Natural killer cell (primary cell): Measurements from ENCODE around the gene SYNGR1. TPM values are rescaled to one million over a fixed set of nuclear protein-coding genes. Genes with fewer than 3 reads are reported as not detected.
"Not testable (repeated sequence)": the region's sequence is repeated elsewhere in the genome, so short reads cannot be mapped to it uniquely, and the experiment has no call there.

Experiments
- ATAC-seq, 3 donors: fragments of 150-1000 bp in 2 of 3; fragments of 200-7000 bp in 1 of 3; cut with Tn5 transposase; 1 replicate in 1 of 3; 2 replicates in 2 of 3; pipeline ENCODE4 v1.10.0; 2021; ENCODE audit warnings: mild to moderate bottlenecking in 2 of 3, moderate library complexity in 2 of 3
- DNase-seq, 2 donors: peaks; one replicate each; pipeline versions ENCODE4 v3.0.0 to v3.0.0-alpha.2; 2013 to 2021; ENCODE audit warnings: mixed read lengths in 1 of 2
- H3K27ac ChIP-seq: one replicate; pipeline ENCODE4 v1.5.1; 2013; ENCODE audit warnings: mild to moderate bottlenecking, low read length
- H3K27me3 ChIP-seq: one replicate; pipeline ENCODE4 v1.6.1; 2013; ENCODE audit warnings: low read length; ENCODE audit not compliant: control insufficient read depth, insufficient read depth
- H3K36me3 ChIP-seq: one replicate; pipeline ENCODE4 v1.6.1; 2013; ENCODE audit warnings: low read length; ENCODE audit not compliant: control insufficient read depth, insufficient read depth
- H3K4me1 ChIP-seq: one replicate; pipeline ENCODE4 v1.6.1; 2013; ENCODE audit warnings: low read length; ENCODE audit not compliant: control insufficient read depth, insufficient read depth
- H3K4me3 ChIP-seq: one replicate; pipeline ENCODE4 v1.5.1; 2013; ENCODE audit warnings: low read length
- H3K9me3 ChIP-seq: one replicate; pipeline ENCODE4 v1.6.1; 2013; ENCODE audit warnings: low read length; ENCODE audit not compliant: control insufficient read depth, insufficient read depth
- H3K27ac Mint-ChIP-seq, 2 donors: one replicate each; pipeline ENCODE4 v1.8.0; 2022; ENCODE audit warnings: mild to moderate bottlenecking in 2 of 2, mixed read lengths in 2 of 2, moderate library complexity in 1 of 2
- H3K27me3 Mint-ChIP-seq, 2 donors: one replicate each; pipeline ENCODE4 v1.8.0; 2022; ENCODE audit warnings: low read depth in 2 of 2, mixed read lengths in 2 of 2
- H3K36me3 Mint-ChIP-seq: one replicate; pipeline ENCODE4 v1.8.0; 2022; ENCODE audit warnings: mixed read lengths
- H3K4me1 Mint-ChIP-seq, 2 donors: one replicate each; pipeline ENCODE4 v1.8.0; 2022; ENCODE audit warnings: mixed read lengths in 2 of 2
- H3K4me3 Mint-ChIP-seq: one replicate; pipeline ENCODE4 v1.8.0; 2022; ENCODE audit warnings: mild to moderate bottlenecking, moderate library complexity, mixed read lengths
- H3K9me3 Mint-ChIP-seq, 2 donors: one replicate each; pipeline ENCODE4 v1.8.0; 2022; ENCODE audit warnings: mixed read lengths in 2 of 2
- WGBS: methylation state at CpG from one replicate; pipeline ENCODE4 v1.1.7; 2013; ENCODE audit warnings: missing lambda C conversion rate; ENCODE audit not compliant: insufficient coverage; 5-methylcytosine and 5-hydroxymethylcytosine counted together
- intact Hi-C: fragments of 100-400 bp; cut with micrococcal nuclease; formaldehyde crosslinking; loops from one replicate; pipeline ENCODE4 v1.14.2; 2022
- total RNA-seq, 4 donors: library from RNA; stranded (reverse); fragments of 120-200 nt in 1 of 4; gene quantifications; one replicate each; pipeline versions ENCODE4 v1.2.3 to v1.2.4, GENCODE V29; 2013 to 2022
- TF ChIP-seq, protein P1 (sequence below): fragments of 200-600 bp; IDR thresholded peaks from one replicate; pipeline ENCODE4 v1.8.0; 2022; ENCODE audit warnings: antibody characterized with exemption

Gene SYNGR1
- total RNA-seq, 3 donors from 2014 or later (not counting 1 experiment from before 2014, with no cell fraction given), result 30.3 to 35.7 (median 31.3) TPM

GRCh38 chr22:39317775-39318506, 31.9 kb upstream of the SYNGR1 start:
- no peaks in the 10 kb centered on the region for H3K27me3 ChIP-seq
- TF ChIP-seq, protein P1, sequence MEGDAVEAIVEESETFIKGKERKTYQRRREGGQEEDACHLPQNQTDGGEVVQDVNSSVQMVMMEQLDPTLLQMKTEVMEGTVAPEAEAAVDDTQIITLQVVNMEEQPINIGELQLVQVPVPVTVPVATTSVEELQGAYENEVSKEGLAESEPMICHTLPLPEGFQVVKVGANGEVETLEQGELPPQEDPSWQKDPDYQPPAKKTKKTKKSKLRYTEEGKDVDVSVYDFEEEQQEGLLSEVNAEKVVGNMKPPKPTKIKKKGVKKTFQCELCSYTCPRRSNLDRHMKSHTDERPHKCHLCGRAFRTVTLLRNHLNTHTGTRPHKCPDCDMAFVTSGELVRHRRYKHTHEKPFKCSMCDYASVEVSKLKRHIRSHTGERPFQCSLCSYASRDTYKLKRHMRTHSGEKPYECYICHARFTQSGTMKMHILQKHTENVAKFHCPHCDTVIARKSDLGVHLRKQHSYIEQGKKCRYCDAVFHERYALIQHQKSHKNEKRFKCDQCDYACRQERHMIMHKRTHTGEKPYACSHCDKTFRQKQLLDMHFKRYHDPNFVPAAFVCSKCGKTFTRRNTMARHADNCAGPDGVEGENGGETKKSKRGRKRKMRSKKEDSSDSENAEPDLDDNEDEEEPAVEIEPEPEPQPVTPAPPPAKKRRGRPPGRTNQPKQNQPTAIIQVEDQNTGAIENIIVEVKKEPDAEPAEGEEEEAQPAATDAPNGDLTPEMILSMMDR, result no peak
- no peaks in the 10 kb centered on the region for H3K9me3 ChIP-seq
- ATAC-seq, result no peak
- H3K27ac ChIP-seq, result peak overlapping the region; percentile 97
- intact Hi-C loops, result loop anchor here (2.0 to 5.0 kb wide), 3 partner anchors 211 to 451 kb away; no protein-coding TSS in a partner anchor
- peaks cover 34 to 69% of the 10 kb centered on the region in 2 donors for H3K4me1 Mint-ChIP-seq
- peak overlapping the region; percentile 99 to 100 for H3K27ac Mint-ChIP-seq
- H3K9me3 Mint-ChIP-seq, result no peaks in the 10 kb centered on the region
- H3K4me3 ChIP-seq, result peak overlapping the region; percentile 72
- H3K36me3 Mint-ChIP-seq, result no peaks in the 10 kb centered on the region
- DNase-seq, result peak in 1 of 2 donors; percentile 32
- 57% methylated on average over 7 of the region's 9 CpGs for WGBS
- peaks cover 54% of the 10 kb centered on the region for H3K36me3 ChIP-seq
- H3K27me3 Mint-ChIP-seq, result no peaks in the 10 kb centered on the region
- H3K4me3 Mint-ChIP-seq, result peak overlapping the region; percentile 99
- H3K4me1 ChIP-seq, result peaks cover 66% of the 10 kb centered on the region

GRCh38 chr22:39318507-39319283, 31.1 kb upstream of the SYNGR1 start:
- Histone ChIP-seq H3K4me3 (peak overlapping the region; percentile 72), H3K36me3 (peaks cover 46% of the 10 kb centered on the region), H3K27me3 (no peaks in the 10 kb centered on the region), H3K4me1 (peaks cover 62% of the 10 kb centered on the region), H3K27ac (peak overlapping the region; percentile 97), H3K9me3 (no peaks in the 10 kb centered on the region)
- TF ChIP-seq, protein P1, result no peak
- Mint-ChIP-seq H3K27me3 (no peaks in the 10 kb centered on the region), H3K36me3 (no peaks in the 10 kb centered on the region), H3K9me3 (no peaks in the 10 kb centered on the region), H3K4me1 (peaks cover 34 to 64% of the 10 kb centered on the region in 2 donors), H3K4me3 (peak overlapping the region; percentile 99), H3K27ac (peak overlapping the region; percentile 99 to 100)
- DNase-seq (peak in 1 of 2 donors; percentile 72), ATAC-seq (peak; percentile 5 to 10 (median 9))
- 3% methylated on average over 22 of the region's 26 CpGs for WGBS
- intact Hi-C loops, result loop anchor here (1.0 to 5.0 kb wide), 4 partner anchors 81 to 311 kb away; partner anchors contain the start of gene TAB1

DNA sequence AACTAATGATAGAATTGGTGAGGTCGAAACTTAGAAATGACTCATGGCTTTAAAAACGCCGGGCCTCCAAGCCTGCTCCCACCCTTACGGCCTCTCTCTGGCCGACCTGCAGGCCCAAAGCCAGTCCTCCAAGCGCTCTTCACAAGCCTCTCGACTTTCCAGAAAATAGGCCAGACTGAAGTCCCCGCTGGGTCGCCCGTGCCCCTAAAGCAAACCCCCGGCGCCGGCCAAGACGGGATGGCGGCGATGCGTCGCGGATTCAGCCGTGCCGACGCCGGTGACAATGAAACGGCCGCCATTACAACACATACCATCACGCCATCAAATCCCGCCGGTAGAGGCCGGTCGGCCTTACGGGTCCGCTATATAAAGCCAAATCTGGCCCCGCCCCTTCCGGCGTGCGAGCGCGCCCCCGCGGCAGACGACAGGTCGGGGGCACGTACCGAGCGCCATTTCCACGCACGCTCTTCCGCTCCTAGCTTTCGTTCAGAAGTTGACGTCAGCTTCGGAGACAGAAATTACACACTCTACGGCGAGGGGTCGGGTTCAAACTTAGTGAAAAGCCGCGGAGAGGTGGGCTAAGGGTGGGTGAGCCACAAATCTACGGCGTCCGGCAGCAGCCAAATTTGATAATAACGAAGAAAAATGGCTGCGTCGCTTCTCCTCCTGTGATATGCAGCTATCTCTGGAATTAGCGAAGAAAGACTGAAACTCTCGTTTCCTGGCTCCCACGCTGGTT, 30.3 kb upstream of the SYNGR1 start, which contains the start of gene RPL3:
TSS of gene RPL3 (minus strand) at position 340 of the 739 bp plus-strand sequence. CDS start at position 314, 26 bp downstream.
- intact Hi-C loops, result loop anchor here (1.0 to 5.0 kb wide), 4 partner anchors 80 to 312 kb away; partner anchors contain the start of gene TAB1
- no peaks in the 10 kb centered on the region for H3K36me3 Mint-ChIP-seq
- H3K4me3 Mint-ChIP-seq, result peak within 1 kb of the TSS; percentile 99
- ATAC-seq, result peak; percentile 77 to 92 (median 81)
- peak; percentile 98 to 99 for DNase-seq
- H3K4me1 Mint-ChIP-seq, result peaks cover 34 to 63% of the 10 kb centered on the region in 2 donors
- peaks cover 54% of the 10 kb centered on the region for H3K4me1 ChIP-seq
- peak within 1 kb of the TSS; percentile 72 for H3K4me3 ChIP-seq
- H3K27ac Mint-ChIP-seq, result peak within 1 kb of the TSS; percentile 99 to 100
- H3K27me3 Mint-ChIP-seq, result no peaks in the 10 kb centered on the region
- under 1% methylated on average over 65 of the region's 65 CpGs for WGBS
- H3K27ac ChIP-seq, result peak within 1 kb of the TSS; percentile 97
- H3K36me3 ChIP-seq, result peaks cover 38% of the 10 kb centered on the region
- TF ChIP-seq, protein P1, result no peak
- H3K9me3 ChIP-seq, result no peaks in the 10 kb centered on the region
- H3K9me3 Mint-ChIP-seq, result no peaks in the 10 kb centered on the region
- H3K27me3 ChIP-seq, result no peaks in the 10 kb centered on the region

- peaks cover 34 to 51% of the 10 kb centered on the region in 2 donors for H3K4me1 Mint-ChIP-seq
- peak overlapping the region; percentile 99 for H3K4me3 Mint-ChIP-seq
- intact Hi-C loops, H3K27ac ChIP-seq, H3K4me3 ChIP-seq, H3K27me3 ChIP-seq, H3K36me3 Mint-ChIP-seq, H3K27me3 Mint-ChIP-seq, H3K9me3 ChIP-seq, H3K9me3 Mint-ChIP-seq, ATAC-seq: not testable (repeated sequence)
- peaks cover 43% of the 10 kb centered on the region for H3K4me1 ChIP-seq
- H3K27ac Mint-ChIP-seq, result peak overlapping the region; percentile 99 to 100
- DNase-seq, result peak in 1 of 2 donors; percentile 30
- 91% methylated on average over 24 of the region's 24 CpGs for WGBS
- H3K36me3 ChIP-seq, result peaks cover 27% of the 10 kb centered on the region
Observed at GRCh38 chr22:39320616-39321029, 29.2 kb upstream of the SYNGR1 start.
